HG03432 (cell line): ENCODE results near the gene ACAP3.

ENCODE experiments used
- ATAC-seq: cut with Tn5 transposase; IDR thresholded peaks from one replicate; pipeline ENCODE4 v1.9.1; 2021; ENCODE audit warnings: mild to moderate bottlenecking, moderate library complexity; ENCODE audit not compliant: unreplicated experiment

ACAP3 gene

GRCh38 chr1:1307923-1308755, at the start of gene ACAP3, which contains the start of gene PUSL1:
ACAP3 (minus strand) TSS chr1:1307930; CDS start chr1:1307815, 115 bp downstream.
PUSL1 (plus strand) TSS chr1:1308597; CDS start chr1:1308644, 47 bp downstream.
- ATAC-seq = peak; percentile 58

GRCh38 chr1:1356796-1357401, 49.2 kb upstream of the ACAP3 start:
- ATAC-seq = no peak

GRCh38 chr1:1356166-1356795, 48.6 kb upstream of the ACAP3 start:
- ATAC-seq = no peak

GRCh38 chr1:1355416-1355815, 47.7 kb upstream of the ACAP3 start:
- ATAC-seq = no peak

- ATAC-seq = no peak
Measured at GRCh38 chr1:1354271-1355247, 46.8 kb upstream of the ACAP3 start.

GRCh38 chr1:1353389-1354151, 45.8 kb upstream of the ACAP3 start:
- ATAC-seq = no peak

GRCh38 chr1:1352786-1353388, 45.2 kb upstream of the ACAP3 start:
- no peak for ATAC-seq

- no peak for ATAC-seq
Measured at GRCh38 chr1:1351511-1352427, 44.0 kb upstream of the ACAP3 start.

- peak; percentile 69 for ATAC-seq
Measured at GRCh38 chr1:1349256-1350012, 41.7 kb upstream of the ACAP3 start, which contains the start of gene DVL1. DVL1 (minus strand) TSS chr1:1349418; CDS start chr1:1349065, 353 bp downstream.

GRCh38 chr1:1348420-1349255, 40.9 kb upstream of the ACAP3 start:
- peak; percentile 36 for ATAC-seq

GRCh38 chr1:1347663-1348419, 40.1 kb upstream of the ACAP3 start:
- ATAC-seq = no peak

- ATAC-seq = no peak
Measured at GRCh38 chr1:1347026-1347595, 39.4 kb upstream of the ACAP3 start.

- no peak for ATAC-seq
Measured at GRCh38 chr1:1346501-1346890, 38.8 kb upstream of the ACAP3 start.

GRCh38 chr1:1345860-1346500, 38.2 kb upstream of the ACAP3 start:
- ATAC-seq = no peak

- no peak for ATAC-seq
Measured at GRCh38 chr1:1345384-1345783, 37.7 kb upstream of the ACAP3 start.
